K562 (cell line): ENCODE results near the gene SASH3.

ENCODE experiments used
- CTCF ChIP-seq, 3 experiments: IDR thresholded peaks in 2 of 3; conservative IDR thresholded peaks in 1 of 3; 2 replicates each; pipeline ENCODE4 v1.5.1; 2011 to 2012; ENCODE audit warnings: low read length in 3 of 3, mild to moderate bottlenecking in 3 of 3, control low read depth in 2 of 3, improper control_type of control experiment in 1 of 3, inconsistent platforms in 1 of 3, low read depth in 1 of 3, mixed read lengths in 1 of 3, moderate library complexity in 1 of 3; ENCODE audit not compliant: insufficient read depth in 2 of 3
- ELF4 ChIP-seq: fragments of 450-650 bp; formaldehyde crosslinking; IDR thresholded peaks from 2 replicates; pipeline ENCODE4 v1.4.0; 2022; ENCODE audit warnings: missing genetic modification characterization
- FOXP4 ChIP-seq: sonication (generic); formaldehyde crosslinking; IDR thresholded peaks from 2 replicates; pipeline ENCODE4 v1.8.0; 2022; ENCODE audit warnings: mild to moderate bottlenecking, missing genetic modification reagents, borderline replicate concordance
- TAF15 ChIP-seq: fragments of 200-400 bp; formaldehyde crosslinking; IDR thresholded peaks from 2 replicates; pipeline ENCODE4 v1.6.1; 2017; ENCODE audit warnings: mild to moderate bottlenecking, low read depth, low read length, moderate library complexity
- ZNF140 ChIP-seq: fragments of 250-450 bp; sonication (Bioruptor Pico); IDR thresholded peaks from 2 replicates; pipeline ENCODE4 v1.8.0; 2021; ENCODE audit warnings: moderate library complexity, mild to moderate bottlenecking, inconsistent platforms
- ZNF408 ChIP-seq: fragments of 250-450 bp; sonication (Bioruptor Pico); IDR thresholded peaks from 2 replicates; pipeline ENCODE4 v1.4.0; 2020; ENCODE audit warnings: low read depth, mild to moderate bottlenecking, moderate library complexity
- TF ChIP-seq, protein P1 (sequence below): fragments of 450-650 bp; IDR thresholded peaks from 2 replicates; pipeline ENCODE4 v1.6.1; 2018; ENCODE audit not compliant: partially characterized antibody
- TF ChIP-seq, protein P2 (sequence below), 2 experiments: fragments of 450-650 bp; conservative IDR thresholded peaks; 2 replicates each; pipeline ENCODE4 v1.6.1; 2017; ENCODE audit warnings: mild to moderate bottlenecking in 2 of 2, moderate library complexity in 2 of 2

- TF ChIP-seq TAF15 (no peak), ELF4 (CRISPR knock-in tag) (no peak), CTCF (IDR thresholded peaks at IDR 0.05 in 2 of 3, conservative IDR thresholded peaks at IDR 0.05 in 1 of 3; ENCODE audit: insufficient read depth in 2 of 3, low read depth in 1 of 3, low read length in 3 of 3) (no peak), FOXP4 (CRISPR knock-in tag) (no peak), ZNF408 (CRISPR knock-in tag) (no peak), ZNF140 (CRISPR knock-in tag) (no peak)
- TF ChIP-seq, protein P1, sequence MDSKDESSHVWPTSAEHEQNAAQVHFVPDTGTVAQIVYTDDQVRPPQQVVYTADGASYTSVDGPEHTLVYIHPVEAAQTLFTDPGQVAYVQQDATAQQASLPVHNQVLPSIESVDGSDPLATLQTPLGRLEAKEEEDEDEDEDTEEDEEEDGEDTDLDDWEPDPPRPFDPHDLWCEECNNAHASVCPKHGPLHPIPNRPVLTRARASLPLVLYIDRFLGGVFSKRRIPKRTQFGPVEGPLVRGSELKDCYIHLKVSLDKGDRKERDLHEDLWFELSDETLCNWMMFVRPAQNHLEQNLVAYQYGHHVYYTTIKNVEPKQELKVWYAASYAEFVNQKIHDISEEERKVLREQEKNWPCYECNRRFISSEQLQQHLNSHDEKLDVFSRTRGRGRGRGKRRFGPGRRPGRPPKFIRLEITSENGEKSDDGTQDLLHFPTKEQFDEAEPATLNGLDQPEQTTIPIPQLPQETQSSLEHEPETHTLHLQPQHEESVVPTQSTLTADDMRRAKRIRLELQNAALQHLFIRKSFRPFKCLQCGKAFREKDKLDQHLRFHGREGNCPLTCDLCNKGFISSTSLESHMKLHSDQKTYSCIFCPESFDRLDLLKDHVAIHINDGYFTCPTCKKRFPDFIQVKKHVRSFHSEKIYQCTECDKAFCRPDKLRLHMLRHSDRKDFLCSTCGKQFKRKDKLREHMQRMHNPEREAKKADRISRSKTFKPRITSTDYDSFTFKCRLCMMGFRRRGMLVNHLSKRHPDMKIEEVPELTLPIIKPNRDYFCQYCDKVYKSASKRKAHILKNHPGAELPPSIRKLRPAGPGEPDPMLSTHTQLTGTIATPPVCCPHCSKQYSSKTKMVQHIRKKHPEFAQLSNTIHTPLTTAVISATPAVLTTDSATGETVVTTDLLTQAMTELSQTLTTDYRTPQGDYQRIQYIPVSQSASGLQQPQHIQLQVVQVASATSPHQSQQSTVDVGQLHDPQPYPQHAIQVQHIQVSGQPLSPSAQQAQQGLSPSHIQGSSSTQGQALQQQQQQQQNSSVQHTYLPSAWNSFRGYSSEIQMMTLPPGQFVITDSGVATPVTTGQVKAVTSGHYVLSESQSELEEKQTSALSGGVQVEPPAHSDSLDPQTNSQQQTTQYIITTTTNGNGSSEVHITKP = no peak
- TF ChIP-seq, protein P2, sequence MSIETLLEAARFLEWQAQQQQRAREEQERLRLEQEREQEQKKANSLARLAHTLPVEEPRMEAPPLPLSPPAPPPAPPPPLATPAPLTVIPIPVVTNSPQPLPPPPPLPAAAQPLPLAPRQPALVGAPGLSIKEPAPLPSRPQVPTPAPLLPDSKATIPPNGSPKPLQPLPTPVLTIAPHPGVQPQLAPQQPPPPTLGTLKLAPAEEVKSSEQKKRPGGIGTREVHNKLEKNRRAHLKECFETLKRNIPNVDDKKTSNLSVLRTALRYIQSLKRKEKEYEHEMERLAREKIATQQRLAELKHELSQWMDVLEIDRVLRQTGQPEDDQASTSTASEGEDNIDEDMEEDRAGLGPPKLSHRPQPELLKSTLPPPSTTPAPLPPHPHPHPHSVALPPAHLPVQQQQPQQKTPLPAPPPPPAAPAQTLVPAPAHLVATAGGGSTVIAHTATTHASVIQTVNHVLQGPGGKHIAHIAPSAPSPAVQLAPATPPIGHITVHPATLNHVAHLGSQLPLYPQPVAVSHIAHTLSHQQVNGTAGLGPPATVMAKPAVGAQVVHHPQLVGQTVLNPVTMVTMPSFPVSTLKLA (conservative IDR thresholded peaks at IDR 0.05) = no peak
Observed at GRCh38 chrX:129762448-129762847, 17.3 kb upstream of the SASH3 start.
